ENCODE results near the gene SASH1.

DNA sequence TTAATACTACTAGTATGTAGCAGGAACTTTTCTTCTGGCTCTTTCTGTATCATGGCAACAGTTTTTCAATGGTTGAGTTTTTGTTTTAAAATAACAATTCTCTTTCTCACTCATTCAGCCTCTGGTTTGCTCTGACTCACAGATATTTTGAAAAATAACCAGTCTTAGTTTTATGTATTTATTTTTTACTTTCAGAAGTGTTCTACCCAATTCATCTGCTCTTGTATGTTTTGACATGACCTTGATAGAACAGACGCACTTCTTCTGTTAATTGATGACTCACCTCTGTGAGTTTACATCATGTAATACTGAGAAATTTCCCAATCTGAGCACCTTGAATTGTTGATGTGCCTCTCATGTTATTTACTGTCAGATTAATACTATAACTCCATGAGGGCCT lies 178.9 kb downstream of the SASH1 start:
- TF ChIP-seq CTCF (IDR thresholded peaks at IDR 0.05; ENCODE audit: poor library complexity) (no peak), EZH2 (IDR thresholded peaks at IDR 0.05; ENCODE audit: borderline replicate concordance) (no peak), EZH2phosphoT487 (IDR thresholded peaks at IDR 0.05; ENCODE audit: low read depth, severe bottlenecking, unreplicated experiment) (no peak)
